ENCODE data around the gene RAB3GAP1.

- TF ChIP-seq, protein P1, sequence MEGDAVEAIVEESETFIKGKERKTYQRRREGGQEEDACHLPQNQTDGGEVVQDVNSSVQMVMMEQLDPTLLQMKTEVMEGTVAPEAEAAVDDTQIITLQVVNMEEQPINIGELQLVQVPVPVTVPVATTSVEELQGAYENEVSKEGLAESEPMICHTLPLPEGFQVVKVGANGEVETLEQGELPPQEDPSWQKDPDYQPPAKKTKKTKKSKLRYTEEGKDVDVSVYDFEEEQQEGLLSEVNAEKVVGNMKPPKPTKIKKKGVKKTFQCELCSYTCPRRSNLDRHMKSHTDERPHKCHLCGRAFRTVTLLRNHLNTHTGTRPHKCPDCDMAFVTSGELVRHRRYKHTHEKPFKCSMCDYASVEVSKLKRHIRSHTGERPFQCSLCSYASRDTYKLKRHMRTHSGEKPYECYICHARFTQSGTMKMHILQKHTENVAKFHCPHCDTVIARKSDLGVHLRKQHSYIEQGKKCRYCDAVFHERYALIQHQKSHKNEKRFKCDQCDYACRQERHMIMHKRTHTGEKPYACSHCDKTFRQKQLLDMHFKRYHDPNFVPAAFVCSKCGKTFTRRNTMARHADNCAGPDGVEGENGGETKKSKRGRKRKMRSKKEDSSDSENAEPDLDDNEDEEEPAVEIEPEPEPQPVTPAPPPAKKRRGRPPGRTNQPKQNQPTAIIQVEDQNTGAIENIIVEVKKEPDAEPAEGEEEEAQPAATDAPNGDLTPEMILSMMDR (IDR thresholded peaks at IDR 0.05) = no peak
- no peak for TF ChIP-seq POLR2AphosphoS5 (IDR thresholded peaks at IDR 0.05)
- TF ChIP-seq POLR2A (IDR thresholded peaks at IDR 0.05) = no peak
- TF ChIP-seq EP300 (IDR thresholded peaks at IDR 0.05; ENCODE audit: low read depth) = no peak
Observed at GRCh38 chr2:135152361-135152760, 100.3 kb downstream of the RAB3GAP1 start.
